D721Med (cell line): ENCODE measurements around the gene COMMD8.
"Not testable (repeated sequence)": the region's sequence is repeated elsewhere in the genome, so short reads cannot be mapped to it uniquely, and the experiment has no call there.

Experiments
- DNase-seq: peaks from one replicate; pipeline ENCODE4 v3.0.0; 2011; ENCODE audit warnings: low spot score; ENCODE audit not compliant: insufficient read length
- FAIRE-seq: peaks from 2 replicates; lab custom pipeline; 2011; peaks lifted over from hg19 to GRCh38; lab: Jason Lieb, UNC
- TF ChIP-seq, protein P1 (sequence below): IDR thresholded peaks from 2 replicates; pipeline ENCODE4 v1.5.1; 2012; ENCODE audit warnings: mild to moderate bottlenecking, control low read depth; ENCODE audit not compliant: insufficient read depth; ENCODE audit errors: missing control alignments

Gene COMMD8

DNA sequence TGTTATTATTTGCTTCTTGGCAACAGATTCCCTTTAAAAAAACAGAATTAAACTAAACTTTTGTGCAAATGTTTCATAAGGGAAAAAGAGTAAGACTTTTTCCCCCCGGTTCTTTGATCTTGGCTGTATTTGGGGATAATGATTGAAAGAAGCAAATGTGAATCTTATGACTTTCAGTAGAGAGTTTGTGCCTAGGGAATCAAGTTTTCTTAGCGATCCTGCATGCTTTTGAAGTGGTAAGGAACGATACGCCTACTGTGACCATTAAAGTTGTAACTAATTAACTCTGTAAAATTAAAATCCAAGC is 30.6 kb upstream of the COMMD8 start:
- no peak for DNase-seq
- TF ChIP-seq, protein P1, sequence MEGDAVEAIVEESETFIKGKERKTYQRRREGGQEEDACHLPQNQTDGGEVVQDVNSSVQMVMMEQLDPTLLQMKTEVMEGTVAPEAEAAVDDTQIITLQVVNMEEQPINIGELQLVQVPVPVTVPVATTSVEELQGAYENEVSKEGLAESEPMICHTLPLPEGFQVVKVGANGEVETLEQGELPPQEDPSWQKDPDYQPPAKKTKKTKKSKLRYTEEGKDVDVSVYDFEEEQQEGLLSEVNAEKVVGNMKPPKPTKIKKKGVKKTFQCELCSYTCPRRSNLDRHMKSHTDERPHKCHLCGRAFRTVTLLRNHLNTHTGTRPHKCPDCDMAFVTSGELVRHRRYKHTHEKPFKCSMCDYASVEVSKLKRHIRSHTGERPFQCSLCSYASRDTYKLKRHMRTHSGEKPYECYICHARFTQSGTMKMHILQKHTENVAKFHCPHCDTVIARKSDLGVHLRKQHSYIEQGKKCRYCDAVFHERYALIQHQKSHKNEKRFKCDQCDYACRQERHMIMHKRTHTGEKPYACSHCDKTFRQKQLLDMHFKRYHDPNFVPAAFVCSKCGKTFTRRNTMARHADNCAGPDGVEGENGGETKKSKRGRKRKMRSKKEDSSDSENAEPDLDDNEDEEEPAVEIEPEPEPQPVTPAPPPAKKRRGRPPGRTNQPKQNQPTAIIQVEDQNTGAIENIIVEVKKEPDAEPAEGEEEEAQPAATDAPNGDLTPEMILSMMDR = no peak
- FAIRE-seq = peak; percentile 32

DNA sequence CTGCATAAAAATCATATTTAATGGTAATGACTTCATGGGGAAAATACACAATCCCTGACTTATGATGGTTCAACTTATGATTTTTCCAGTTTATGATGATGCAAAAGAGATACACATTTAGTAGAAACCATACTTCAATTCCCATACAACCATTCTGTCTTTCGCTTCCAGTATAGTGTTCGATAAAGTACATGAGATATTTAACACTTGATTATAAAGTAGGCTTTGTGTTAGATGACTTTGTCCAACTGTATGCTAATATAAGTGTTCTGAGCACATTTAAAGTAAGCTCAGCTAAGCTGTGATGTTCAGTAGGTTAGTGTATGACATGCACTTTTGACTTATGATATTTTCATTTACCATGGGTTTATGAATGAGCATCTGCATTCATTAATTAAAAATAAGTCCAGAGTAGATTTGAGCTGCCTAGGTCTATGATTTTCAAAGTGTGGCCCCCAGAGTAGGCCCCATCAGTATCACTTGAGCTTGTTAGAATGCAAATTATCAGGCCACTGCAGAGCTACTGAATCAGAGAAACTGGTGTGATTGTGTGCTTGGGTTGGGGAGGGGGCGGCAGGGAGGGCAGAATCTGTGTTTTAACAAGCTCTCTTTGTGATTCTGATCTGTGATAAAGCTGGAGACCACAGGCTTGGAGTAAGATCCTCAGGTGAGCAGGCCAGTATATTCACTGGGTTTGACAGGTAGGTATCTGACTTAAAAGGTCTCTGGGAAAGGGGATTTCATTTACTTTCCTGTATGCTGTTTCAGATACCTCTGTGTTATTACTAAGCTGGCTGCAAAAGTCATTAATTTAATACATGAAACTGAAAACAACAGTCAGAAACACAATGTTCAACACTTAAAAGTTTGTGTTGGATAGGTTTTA is 30.0 kb upstream of the COMMD8 start:
- DNase-seq = no peak
- peak; percentile 11 for FAIRE-seq
- TF ChIP-seq, protein P1 = no peak

DNA sequence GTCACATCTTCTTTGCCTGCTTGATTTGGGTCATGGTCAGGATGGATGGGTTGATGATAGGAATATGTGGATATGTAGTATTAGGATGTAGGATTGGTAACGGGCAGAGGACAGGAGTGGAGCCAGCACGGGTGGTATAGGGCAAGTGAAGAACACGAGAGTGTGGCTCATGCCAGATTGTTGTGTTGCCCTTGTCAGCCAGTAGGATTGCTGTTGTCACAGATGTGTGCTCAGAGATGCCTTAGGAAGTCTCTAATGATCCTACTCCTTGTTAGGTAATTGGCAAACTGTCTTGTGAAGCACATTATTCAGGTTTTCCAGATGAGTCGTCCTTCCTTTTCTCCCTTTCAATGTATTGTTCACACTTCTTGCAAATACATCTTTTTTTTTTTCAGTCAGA is 27.0 kb upstream of the COMMD8 start:
- TF ChIP-seq, protein P1 = no peak
- DNase-seq (no peak), FAIRE-seq (peak; percentile 11)

DNA sequence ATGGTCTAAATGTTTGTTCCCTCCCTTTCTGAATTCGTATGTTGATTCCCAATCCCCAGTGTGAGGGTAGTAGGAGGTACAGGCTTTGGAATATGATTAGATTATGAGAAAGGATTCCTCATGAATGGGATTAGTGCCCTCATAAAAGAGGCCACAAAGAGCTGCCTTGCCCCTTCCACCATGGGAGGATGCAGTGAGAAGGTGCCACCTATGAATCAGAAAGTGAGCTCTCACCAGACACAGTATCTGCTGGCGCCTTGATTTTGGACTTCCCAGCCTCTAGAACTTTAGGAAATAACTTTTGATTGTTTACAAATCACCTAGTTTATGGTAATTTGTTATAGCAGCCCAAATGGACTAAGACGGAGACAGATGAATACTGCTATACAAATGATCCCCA is 25.2 kb upstream of the COMMD8 start:
- FAIRE-seq = no peak
- DNase-seq = no peak
- TF ChIP-seq, protein P1 = no peak

DNA sequence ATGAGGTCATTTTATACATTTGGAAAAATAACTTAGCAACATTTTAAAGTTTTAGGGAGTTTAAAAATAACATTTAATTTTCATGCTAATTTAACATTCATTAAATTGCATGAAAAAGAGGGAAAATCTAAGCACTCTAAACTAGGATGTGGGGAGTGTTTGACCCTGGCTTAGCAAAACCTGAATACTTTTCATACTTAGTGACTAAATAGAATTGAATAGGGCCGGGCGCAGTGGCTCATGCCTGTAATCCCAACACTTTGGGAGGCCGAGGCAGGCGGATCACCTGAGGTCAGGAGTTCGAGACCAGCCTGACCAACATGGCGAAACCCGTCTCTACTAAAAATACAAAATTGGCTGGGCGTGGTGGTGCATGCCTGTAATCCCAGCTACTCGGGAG is 23.2 kb upstream of the COMMD8 start:
- not testable (repeated sequence) for DNase-seq, FAIRE-seq

DNA sequence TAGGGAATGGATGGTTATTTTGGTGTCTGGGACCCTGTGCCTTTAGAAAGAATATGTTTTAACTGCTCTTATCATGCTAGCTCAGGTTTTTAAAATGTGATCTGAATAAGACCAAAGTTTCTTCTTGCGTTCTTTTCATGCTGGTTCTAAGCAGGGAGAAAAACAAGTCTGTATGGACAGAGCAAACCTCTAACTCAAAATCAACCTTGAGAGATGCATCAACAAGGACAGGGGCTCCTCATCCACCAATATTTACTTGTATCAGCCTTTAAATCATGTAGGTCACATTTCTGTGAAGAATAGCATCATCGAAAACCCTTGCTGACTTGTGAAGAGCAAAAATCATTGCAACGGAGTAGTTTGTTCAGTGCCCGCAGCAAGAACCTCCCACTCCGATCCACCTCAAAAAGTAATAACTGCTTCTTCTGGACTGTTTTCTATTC is 22.8 kb upstream of the COMMD8 start:
- DNase-seq (no peak), FAIRE-seq (peak; percentile 55)
- TF ChIP-seq, protein P1 = no peak

DNA sequence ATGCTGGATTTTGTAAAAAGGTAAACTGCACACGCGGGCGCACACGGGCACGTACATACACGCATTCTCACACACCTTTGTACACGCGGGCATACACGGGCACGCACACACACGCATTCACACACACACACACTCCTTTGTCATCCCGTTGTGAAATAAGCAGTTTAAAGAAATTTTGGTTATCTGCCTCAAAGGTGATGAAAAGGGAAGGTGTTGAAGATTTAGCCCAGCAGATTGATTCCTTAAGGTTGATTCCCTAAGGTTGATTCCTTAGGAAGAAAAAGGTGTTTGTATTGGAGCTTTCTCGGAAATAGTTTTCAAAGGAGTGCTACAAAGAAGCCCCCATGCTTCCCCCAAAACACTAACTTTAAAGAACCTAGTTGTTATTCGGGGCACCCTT is 22.3 kb upstream of the COMMD8 start:
- TF ChIP-seq, protein P1 = no peak
- no peak for DNase-seq
- no peak for FAIRE-seq
